ENCODE results near the gene PHF14. TPM values are rescaled to one million over a fixed set of nuclear protein-coding genes. Genes with fewer than 3 reads are reported as not detected.
A peak's percentile ranks its signal among the peaks of the same experiment; 100 is the strongest.
"Not testable (repeated sequence)": the region's sequence is repeated elsewhere in the genome, so short reads cannot be mapped to it uniquely, and the experiment has no call there.

PHF14 gene
- total RNA-seq, 3 donors from 2014 or later = 42.6 to 73.5 (median 66.9) TPM

- DNase-seq (ENCODE audit: low spot score in 2 of 2) = no peak
- Histone ChIP-seq H3K27ac (no peak overlapping the region), H3K36me3 (no peaks in the 10 kb centered on the region), H3K4me1 (no peaks in the 10 kb centered on the region), H3K4me3 (no peak overlapping the region), H3K27me3 (no peaks in the 10 kb centered on the region), H3K9me3 (no peaks in the 10 kb centered on the region)
- TF ChIP-seq POLR2AphosphoS5 (IDR thresholded peaks at IDR 0.05) (no peak), CTCF (IDR thresholded peaks at IDR 0.05) (no peak), POLR2A (IDR thresholded peaks at IDR 0.05) (no peak)
- intact Hi-C loops (cut with DNase I; ENCODE audit: low total_unique reads) = no loop called here
Observed at GRCh38 chr7:10972174-10972573, 1.5 kb upstream of the PHF14 start.

DNA sequence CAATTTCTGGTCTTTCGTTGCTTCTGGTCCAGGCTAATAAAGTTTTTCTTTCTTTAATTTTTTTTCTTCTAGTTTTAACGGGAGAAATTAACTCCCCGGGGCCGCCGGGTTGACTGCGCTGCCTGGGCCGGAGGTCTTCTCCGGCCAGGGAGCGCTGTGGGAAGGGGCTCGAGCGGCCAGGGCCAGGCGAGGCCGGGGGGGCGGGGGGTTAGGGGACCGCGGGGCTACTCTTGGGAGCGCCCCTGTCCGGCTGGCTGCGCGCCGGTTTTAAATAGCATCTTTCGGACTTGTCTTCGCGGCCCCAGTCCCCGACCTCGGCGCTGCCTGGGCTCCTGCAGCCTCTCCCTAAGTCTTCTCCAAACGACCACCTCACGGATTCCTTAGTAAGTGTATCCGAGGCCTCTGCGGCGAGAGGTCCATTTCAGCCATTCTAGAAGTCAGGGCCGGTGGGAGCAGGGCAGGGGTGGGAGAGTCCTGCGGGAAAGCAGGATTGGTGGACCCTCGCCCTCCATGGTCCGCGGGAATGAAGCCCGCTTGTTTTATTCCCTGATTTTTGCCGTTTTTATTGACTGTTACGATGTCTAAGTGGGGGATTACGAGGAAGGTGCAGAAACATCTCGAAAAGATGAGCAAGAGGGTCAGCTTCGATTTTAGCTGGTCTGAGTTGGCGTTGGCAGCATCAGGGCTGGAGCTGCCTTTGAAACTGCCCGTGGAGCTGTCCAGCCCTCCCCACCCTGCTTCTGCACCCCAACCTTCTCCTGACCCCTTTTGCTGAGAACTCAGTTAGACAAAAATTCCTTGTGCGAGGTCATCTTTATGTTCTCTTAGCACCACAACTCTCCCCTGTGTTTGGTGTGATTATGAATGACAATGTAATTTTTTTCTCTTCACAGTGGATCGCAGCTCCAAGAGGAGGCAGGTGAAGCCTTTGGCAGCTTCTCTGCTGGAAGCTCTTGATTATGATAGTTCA lies 555 bp downstream of the PHF14 start:
- no peak for DNase-seq (ENCODE audit: low spot score in 2 of 2)
- intact Hi-C loops (cut with DNase I; ENCODE audit: low total_unique reads) = no loop called here

DNA sequence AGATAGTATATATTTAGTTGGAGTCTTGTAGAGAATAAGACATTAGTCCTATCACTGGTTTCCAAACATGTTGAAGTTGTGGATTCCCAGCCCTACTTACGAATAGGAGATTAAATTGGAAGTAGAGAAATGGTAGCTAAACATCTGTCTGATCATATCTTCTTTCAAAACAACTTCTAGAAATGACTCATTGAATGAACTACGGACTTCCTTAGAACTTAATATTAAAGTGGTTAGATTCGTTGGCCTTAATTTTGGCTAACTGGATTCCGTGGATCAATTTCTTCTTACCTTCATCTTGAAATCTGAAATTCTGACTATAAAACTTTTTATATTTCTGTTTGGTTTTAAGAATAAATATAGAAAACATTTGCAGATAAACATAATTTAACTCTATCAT lies 3.4 kb downstream of the PHF14 start:
- no peaks in the 10 kb centered on the region for H3K27me3 ChIP-seq
- no peak for TF ChIP-seq POLR2A (IDR thresholded peaks at IDR 0.05)
- no peak for TF ChIP-seq CTCF (IDR thresholded peaks at IDR 0.05)
- no peak for TF ChIP-seq POLR2AphosphoS5 (IDR thresholded peaks at IDR 0.05)
- intact Hi-C loops (cut with DNase I; ENCODE audit: low total_unique reads) = no loop called here
- no peaks in the 10 kb centered on the region for H3K4me1 ChIP-seq
- DNase-seq (ENCODE audit: low spot score in 2 of 2) = no peak
- H3K9me3 ChIP-seq = no peaks in the 10 kb centered on the region
- no peaks in the 10 kb centered on the region for H3K36me3 ChIP-seq
- no peak overlapping the region for H3K27ac ChIP-seq
- no peak overlapping the region for H3K4me3 ChIP-seq

More for the DNA sequence above, 555 bp downstream of the PHF14 start:
- Histone ChIP-seq H3K9me3 (no peaks in the 10 kb centered on the region), H3K4me3 (peak overlapping the region; percentile 69 to 94 (median 92)), H3K36me3 (no peaks in the 10 kb centered on the region), H3K27ac (peak overlapping the region; percentile 82 to 90), H3K4me1 (no peaks in the 10 kb centered on the region), H3K27me3 (no peaks in the 10 kb centered on the region)
- TF ChIP-seq CTCF (IDR thresholded peaks at IDR 0.05) (no peak), POLR2A (IDR thresholded peaks at IDR 0.05) (no peak), POLR2AphosphoS5 (IDR thresholded peaks at IDR 0.05) (no peak)

DNA sequence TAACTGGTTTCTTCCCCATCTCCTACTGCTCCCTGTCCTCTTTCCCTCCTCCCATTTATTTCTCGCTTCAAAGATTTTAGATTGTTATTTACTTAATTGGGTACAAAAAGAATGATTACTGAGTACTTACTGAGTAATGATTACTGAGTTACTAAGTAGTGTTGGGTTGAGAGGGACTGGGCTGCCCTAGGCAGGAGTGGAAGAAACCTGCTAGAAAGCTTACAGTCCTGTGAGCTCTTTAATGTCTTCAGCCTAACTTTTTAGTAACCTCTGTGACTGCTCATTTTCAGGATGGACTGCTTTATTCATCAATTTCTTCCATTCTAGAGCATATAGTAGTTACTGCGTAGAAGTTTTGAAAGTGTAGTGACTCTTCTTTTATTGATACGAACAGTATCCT lies 7.6 kb downstream of the PHF14 start:
- H3K27ac ChIP-seq = no peak overlapping the region
- no peaks in the 10 kb centered on the region for H3K9me3 ChIP-seq
- TF ChIP-seq POLR2AphosphoS5 (IDR thresholded peaks at IDR 0.05) = no peak
- no peak for TF ChIP-seq CTCF (IDR thresholded peaks at IDR 0.05)
- TF ChIP-seq POLR2A (IDR thresholded peaks at IDR 0.05) = no peak
- no peak overlapping the region for H3K4me3 ChIP-seq
- intact Hi-C loops (cut with DNase I; ENCODE audit: low total_unique reads) = no loop called here
- no peak for DNase-seq (ENCODE audit: low spot score in 2 of 2)
- no peaks in the 10 kb centered on the region for H3K27me3 ChIP-seq
- H3K4me1 ChIP-seq = no peaks in the 10 kb centered on the region
- H3K36me3 ChIP-seq = no peaks in the 10 kb centered on the region

GRCh38 chr7:10990748-10991147 lies 17.1 kb downstream of the PHF14 start:
- H3K36me3 ChIP-seq; H3K4me1 ChIP-seq; H3K27me3 ChIP-seq; H3K9me3 ChIP-seq; DNase-seq (ENCODE audit: low spot score in 2 of 2); H3K4me3 ChIP-seq; intact Hi-C loops (cut with DNase I; ENCODE audit: low total_unique reads); H3K27ac ChIP-seq: not testable (repeated sequence)

DNA sequence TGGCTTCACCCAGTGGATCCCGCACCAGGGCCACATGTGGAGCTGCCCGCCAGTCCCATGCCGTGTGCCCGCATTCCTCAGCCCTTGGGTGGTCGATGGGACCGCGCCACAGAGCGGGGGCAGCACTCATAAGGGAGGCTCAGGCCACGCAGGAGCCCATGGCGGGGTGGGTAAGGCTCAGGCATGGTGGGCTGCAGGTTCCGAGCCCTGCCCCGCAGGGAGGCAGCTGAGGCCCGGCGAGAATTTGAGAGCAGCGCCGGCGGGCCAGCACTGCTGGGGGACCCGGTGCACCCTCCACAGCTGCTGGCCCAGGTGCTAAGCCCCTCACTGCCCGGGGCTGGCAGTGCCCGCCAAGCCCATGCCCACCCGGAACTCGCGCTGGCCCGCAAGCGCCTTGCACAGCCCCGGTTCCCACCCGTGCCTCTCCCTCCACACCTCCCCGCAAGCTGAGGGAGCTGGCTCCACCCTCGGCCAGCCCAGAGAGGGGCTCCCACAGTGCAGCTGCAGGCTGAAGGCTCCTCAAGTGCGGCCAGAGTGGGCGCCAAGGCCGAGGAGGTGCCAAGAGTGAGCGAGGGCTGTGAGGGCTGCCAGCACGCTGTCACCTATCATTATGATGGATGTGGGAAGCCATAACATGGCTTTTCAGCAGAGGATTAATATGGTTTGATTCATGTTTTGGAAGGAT lies 22.0 kb downstream of the PHF14 start:
- H3K36me3 ChIP-seq; H3K27me3 ChIP-seq; H3K4me3 ChIP-seq; H3K27ac ChIP-seq; intact Hi-C loops (cut with DNase I; ENCODE audit: low total_unique reads); DNase-seq (ENCODE audit: low spot score in 2 of 2); H3K4me1 ChIP-seq: not testable (repeated sequence)
- peaks cover 0 to 10% of the 10 kb centered on the region in 2 donors for H3K9me3 ChIP-seq
